ENCODE data around the gene KLHL26.

GRCh38 chr19:18669883-18670282 lies 33.1 kb downstream of the KLHL26 start:
- TF ChIP-seq, protein P1, sequence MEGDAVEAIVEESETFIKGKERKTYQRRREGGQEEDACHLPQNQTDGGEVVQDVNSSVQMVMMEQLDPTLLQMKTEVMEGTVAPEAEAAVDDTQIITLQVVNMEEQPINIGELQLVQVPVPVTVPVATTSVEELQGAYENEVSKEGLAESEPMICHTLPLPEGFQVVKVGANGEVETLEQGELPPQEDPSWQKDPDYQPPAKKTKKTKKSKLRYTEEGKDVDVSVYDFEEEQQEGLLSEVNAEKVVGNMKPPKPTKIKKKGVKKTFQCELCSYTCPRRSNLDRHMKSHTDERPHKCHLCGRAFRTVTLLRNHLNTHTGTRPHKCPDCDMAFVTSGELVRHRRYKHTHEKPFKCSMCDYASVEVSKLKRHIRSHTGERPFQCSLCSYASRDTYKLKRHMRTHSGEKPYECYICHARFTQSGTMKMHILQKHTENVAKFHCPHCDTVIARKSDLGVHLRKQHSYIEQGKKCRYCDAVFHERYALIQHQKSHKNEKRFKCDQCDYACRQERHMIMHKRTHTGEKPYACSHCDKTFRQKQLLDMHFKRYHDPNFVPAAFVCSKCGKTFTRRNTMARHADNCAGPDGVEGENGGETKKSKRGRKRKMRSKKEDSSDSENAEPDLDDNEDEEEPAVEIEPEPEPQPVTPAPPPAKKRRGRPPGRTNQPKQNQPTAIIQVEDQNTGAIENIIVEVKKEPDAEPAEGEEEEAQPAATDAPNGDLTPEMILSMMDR (IDR thresholded peaks at IDR 0.05): no peak
- no peak for TF ChIP-seq POLR2A (IDR thresholded peaks at IDR 0.05)

Measured in transverse colon (tissue), 3 donors.